ENCODE data around the gene PTPN14.
"Not testable (repeated sequence)": the region's sequence is repeated elsewhere in the genome, so short reads cannot be mapped to it uniquely, and the experiment has no call there.

Gene PTPN14

GRCh38 chr1:214401666-214402065 is 149.7 kb downstream of the PTPN14 start:
- TF ChIP-seq, protein P1, sequence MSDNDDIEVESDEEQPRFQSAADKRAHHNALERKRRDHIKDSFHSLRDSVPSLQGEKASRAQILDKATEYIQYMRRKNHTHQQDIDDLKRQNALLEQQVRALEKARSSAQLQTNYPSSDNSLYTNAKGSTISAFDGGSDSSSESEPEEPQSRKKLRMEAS (IDR thresholded peaks at IDR 0.05; ENCODE audit: low read depth, low read length), result no peak
- TF ChIP-seq, protein P2, sequence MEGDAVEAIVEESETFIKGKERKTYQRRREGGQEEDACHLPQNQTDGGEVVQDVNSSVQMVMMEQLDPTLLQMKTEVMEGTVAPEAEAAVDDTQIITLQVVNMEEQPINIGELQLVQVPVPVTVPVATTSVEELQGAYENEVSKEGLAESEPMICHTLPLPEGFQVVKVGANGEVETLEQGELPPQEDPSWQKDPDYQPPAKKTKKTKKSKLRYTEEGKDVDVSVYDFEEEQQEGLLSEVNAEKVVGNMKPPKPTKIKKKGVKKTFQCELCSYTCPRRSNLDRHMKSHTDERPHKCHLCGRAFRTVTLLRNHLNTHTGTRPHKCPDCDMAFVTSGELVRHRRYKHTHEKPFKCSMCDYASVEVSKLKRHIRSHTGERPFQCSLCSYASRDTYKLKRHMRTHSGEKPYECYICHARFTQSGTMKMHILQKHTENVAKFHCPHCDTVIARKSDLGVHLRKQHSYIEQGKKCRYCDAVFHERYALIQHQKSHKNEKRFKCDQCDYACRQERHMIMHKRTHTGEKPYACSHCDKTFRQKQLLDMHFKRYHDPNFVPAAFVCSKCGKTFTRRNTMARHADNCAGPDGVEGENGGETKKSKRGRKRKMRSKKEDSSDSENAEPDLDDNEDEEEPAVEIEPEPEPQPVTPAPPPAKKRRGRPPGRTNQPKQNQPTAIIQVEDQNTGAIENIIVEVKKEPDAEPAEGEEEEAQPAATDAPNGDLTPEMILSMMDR (IDR thresholded peaks at IDR 0.05; ENCODE audit: low read depth, low read length), result no peak
- no peak for TF ChIP-seq POLR2A (IDR thresholded peaks at IDR 0.05; ENCODE audit: extremely low read depth, insufficient read length)
- TF ChIP-seq MYC (IDR thresholded peaks at IDR 0.05; ENCODE audit: low read depth, low read length), result no peak
- no peak overlapping the region for H3K4me3 ChIP-seq (ENCODE audit: low read depth, low read length)
- DNase-seq (ENCODE audit: low read depth), result no peak

DNA sequence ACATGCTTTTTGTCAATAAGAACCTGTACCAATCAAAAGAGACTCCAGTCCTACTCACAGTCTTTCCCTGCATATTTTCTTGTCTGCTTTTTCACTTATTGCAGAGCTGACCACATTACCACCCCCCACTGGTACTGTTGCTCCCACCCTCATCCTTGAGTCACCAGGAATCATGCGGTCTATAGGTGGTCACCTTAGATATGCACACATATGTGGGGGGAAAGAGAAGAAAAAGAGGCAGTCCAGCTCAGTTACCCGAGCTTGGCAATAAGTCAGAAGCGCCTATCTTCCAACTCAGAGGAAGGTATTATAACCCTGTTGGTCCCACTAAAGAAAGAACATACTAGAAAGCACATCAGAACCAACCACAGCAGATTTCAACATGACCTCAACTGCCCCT is 151.3 kb downstream of the PTPN14 start:
- no peak for DNase-seq (ENCODE audit: low read depth)
- no peak for TF ChIP-seq MYC (IDR thresholded peaks at IDR 0.05; ENCODE audit: low read depth, low read length)
- TF ChIP-seq, protein P2 (IDR thresholded peaks at IDR 0.05; ENCODE audit: low read depth, low read length), result no peak
- no peak overlapping the region for H3K4me3 ChIP-seq (ENCODE audit: low read depth, low read length)

DNA sequence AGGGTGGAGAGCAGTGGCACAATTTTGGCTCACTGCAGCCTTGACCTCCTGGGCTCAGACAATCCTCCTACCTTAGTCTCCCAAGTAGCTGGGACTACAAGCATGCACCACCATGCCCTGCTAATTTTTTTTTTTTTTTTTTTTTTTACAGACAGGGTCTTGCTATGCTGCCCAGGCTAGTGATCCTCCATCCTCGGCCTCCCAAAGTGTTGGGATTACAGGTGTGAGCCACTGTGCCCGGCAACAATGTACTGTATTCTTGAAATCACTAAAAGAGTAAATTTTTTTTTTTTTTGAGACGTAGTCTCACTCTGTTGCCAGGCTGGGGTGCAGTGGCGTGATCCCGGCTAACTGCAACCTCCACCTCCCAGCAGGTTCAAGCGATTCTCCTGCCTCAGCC is 152.9 kb downstream of the PTPN14 start:
- H3K4me3 ChIP-seq (ENCODE audit: low read depth, low read length), result no peak overlapping the region
- no peak for DNase-seq (ENCODE audit: low read depth)
- TF ChIP-seq, protein P1 (IDR thresholded peaks at IDR 0.05; ENCODE audit: low read depth, low read length), result no peak
- TF ChIP-seq POLR2A (IDR thresholded peaks at IDR 0.05; ENCODE audit: extremely low read depth, insufficient read length), result no peak
- TF ChIP-seq, protein P2 (IDR thresholded peaks at IDR 0.05; ENCODE audit: low read depth, low read length), result no peak
- no peak for TF ChIP-seq MYC (IDR thresholded peaks at IDR 0.05; ENCODE audit: low read depth, low read length)

DNA sequence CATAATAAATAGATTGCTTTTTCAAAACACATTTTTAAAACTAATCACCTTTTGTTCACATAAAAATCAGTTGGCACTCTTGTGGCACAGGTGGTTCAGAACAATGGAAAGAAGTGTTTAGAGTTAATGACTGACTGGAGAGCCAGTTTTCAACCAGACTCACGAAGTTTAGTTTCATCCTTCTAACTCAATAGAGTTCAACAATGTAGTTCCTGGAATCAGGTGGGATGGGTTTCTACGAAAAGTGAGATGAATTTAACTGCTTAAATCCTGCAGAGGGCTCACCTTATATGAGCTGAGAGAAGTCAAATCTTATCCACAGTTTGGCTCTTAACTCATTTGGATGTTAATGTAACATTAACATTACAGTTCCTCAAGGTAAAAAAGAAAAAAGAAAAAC is 153.9 kb downstream of the PTPN14 start:
- H3K4me3 ChIP-seq (ENCODE audit: low read depth, low read length), result no peak overlapping the region
- no peak for DNase-seq (ENCODE audit: low read depth)
- TF ChIP-seq, protein P1 (IDR thresholded peaks at IDR 0.05; ENCODE audit: low read depth, low read length), result no peak
- TF ChIP-seq, protein P2 (IDR thresholded peaks at IDR 0.05; ENCODE audit: low read depth, low read length), result no peak
- TF ChIP-seq POLR2A (IDR thresholded peaks at IDR 0.05; ENCODE audit: extremely low read depth, insufficient read length), result no peak
- TF ChIP-seq MYC (IDR thresholded peaks at IDR 0.05; ENCODE audit: low read depth, low read length), result no peak

DNA sequence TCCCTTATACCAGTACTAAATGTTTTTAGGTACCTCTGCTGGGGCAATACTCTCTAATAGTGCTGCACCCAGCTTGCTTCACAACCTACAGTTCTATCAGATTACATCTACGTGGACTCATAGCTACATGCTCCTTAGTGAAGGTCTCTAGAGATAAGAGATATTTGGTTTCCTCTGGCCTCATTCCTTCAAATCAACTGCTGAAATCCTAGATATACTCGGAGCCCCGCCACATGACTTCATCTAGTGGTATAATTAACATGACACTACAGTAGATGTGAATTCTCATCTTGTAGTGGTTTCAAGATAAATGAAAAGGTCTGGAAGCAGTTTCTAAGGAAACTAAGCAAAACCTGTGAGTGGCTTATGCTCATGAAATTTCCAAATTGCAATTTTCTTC is 155.1 kb downstream of the PTPN14 start:
- no peak for DNase-seq (ENCODE audit: low read depth)
- TF ChIP-seq, protein P1 (IDR thresholded peaks at IDR 0.05; ENCODE audit: low read depth, low read length), result no peak
- TF ChIP-seq POLR2A (IDR thresholded peaks at IDR 0.05; ENCODE audit: extremely low read depth, insufficient read length) (no peak), MYC (IDR thresholded peaks at IDR 0.05; ENCODE audit: low read depth, low read length) (no peak)
- TF ChIP-seq, protein P2 (IDR thresholded peaks at IDR 0.05; ENCODE audit: low read depth, low read length), result no peak
- H3K4me3 ChIP-seq (ENCODE audit: low read depth, low read length), result no peak overlapping the region

- not testable (repeated sequence) for H3K4me3 ChIP-seq (ENCODE audit: low read depth, low read length); DNase-seq (ENCODE audit: low read depth)
These were observed 156.8 kb downstream of the PTPN14 start for GRCh38 chr1:214394569-214394968.

Measured in NB4 (cell line).